K562 (cell line): ENCODE data around the gene DNM1. TPM values are rescaled to one million over a fixed set of nuclear protein-coding genes. Genes with fewer than 3 reads are reported as not detected.

Experiments
- ADNP ChIP-seq: fragments of 200-800 bp; sonication (Bioruptor generic); IDR thresholded peaks from 2 replicates; pipeline ENCODE4 v1.6.1; 2016; ENCODE audit warnings: missing genetic modification characterization, missing compliant biosample characterization
- ATF4 ChIP-seq: fragments of 450-650 bp; formaldehyde crosslinking; IDR thresholded peaks from 2 replicates; pipeline ENCODE4 v1.4.0; 2022; ENCODE audit warnings: mild to moderate bottlenecking, moderate library complexity
- CBX1 ChIP-seq: sonication (generic); IDR thresholded peaks from 2 replicates; pipeline ENCODE4 v1.6.1; 2016; ENCODE audit warnings: antibody characterized with exemption, low read depth, mild to moderate bottlenecking
- CREB5 ChIP-seq: fragments of 250-450 bp; sonication (Bioruptor Pico); IDR thresholded peaks from 2 replicates; pipeline ENCODE4 v1.5.0; 2020; ENCODE audit warnings: mild to moderate bottlenecking
- FUS ChIP-seq: fragments of 200-400 bp; formaldehyde crosslinking; optimal IDR thresholded peaks from 2 replicates; pipeline ENCODE3; 2017; ENCODE audit warnings: low read depth, low read length
- GTF2A2 ChIP-seq: IDR thresholded peaks from 2 replicates; pipeline ENCODE4 v1.6.1; 2016; ENCODE audit warnings: mild to moderate bottlenecking, missing genetic modification characterization, missing compliant biosample characterization
- MAFF ChIP-seq: IDR thresholded peaks from 2 replicates; pipeline ENCODE4 v1.6.1; 2012; ENCODE audit warnings: low read length, improper control_type of control experiment
- NR1H2 ChIP-seq: sonication (generic); formaldehyde crosslinking; IDR thresholded peaks from 2 replicates; pipeline ENCODE4 v1.4.0; 2020; ENCODE audit warnings: mild to moderate bottlenecking, missing genetic modification reagents
- PATZ1 ChIP-seq: fragments of 250-450 bp; sonication (Bioruptor Pico); IDR thresholded peaks from 2 replicates; pipeline ENCODE4 v1.5.0; 2020; ENCODE audit warnings: mild to moderate bottlenecking, borderline replicate concordance
- TCF7L2 ChIP-seq: fragments of 150-350 bp; IDR thresholded peaks from 2 replicates; pipeline ENCODE4 v1.6.1; 2016; ENCODE audit warnings: low read depth, mild to moderate bottlenecking, low read length, moderate library complexity
- TFAP4 ChIP-seq: sonication (generic); formaldehyde crosslinking; IDR thresholded peaks from 2 replicates; pipeline ENCODE4 v1.8.0; 2022; ENCODE audit warnings: missing genetic modification reagents, mild to moderate bottlenecking, moderate library complexity, borderline replicate concordance
- THRA ChIP-seq: fragments of 450-650 bp; IDR thresholded peaks from 2 replicates; pipeline ENCODE4 v1.6.1; 2017; ENCODE audit warnings: mild to moderate bottlenecking, moderate library complexity
- ZBTB26 ChIP-seq: fragments of 450-650 bp; formaldehyde crosslinking; IDR thresholded peaks from 2 replicates; pipeline ENCODE4 v1.4.0; 2022; ENCODE audit warnings: missing genetic modification characterization
- ZNF121 ChIP-seq: sonication (generic); formaldehyde crosslinking; conservative IDR thresholded peaks from 2 replicates; pipeline ENCODE4 v1.8.0; 2022; ENCODE audit warnings: missing genetic modification reagents
- ZNF518B ChIP-seq: fragments of 250-450 bp; sonication (Bioruptor Pico); IDR thresholded peaks from 2 replicates; pipeline ENCODE4 v1.5.0; 2021; ENCODE audit warnings: mild to moderate bottlenecking, moderate library complexity
- ZNF699 ChIP-seq: fragments of 250-450 bp; sonication (Bioruptor Pico); IDR thresholded peaks from 2 replicates; pipeline ENCODE4 v1.8.0; 2021; ENCODE audit warnings: mild to moderate bottlenecking, moderate library complexity; ENCODE audit not compliant: insufficient replicate concordance
- polyA plus RNA-seq, 8 experiments: library from polyadenylated mRNA; depleted of rRNA in 4 of 8; stranded (reverse) in 5 of 8; unstranded in 3 of 8; fragments of >200 nt; fragmentation: Nextera tagmentation in 2 of 8; fragmentation: Illumina TruSeq in 1 of 8; extraction: Ambion mirVana in 2 of 8; extraction: Trizol in 1 of 8; gene quantifications; 2 replicates each; pipeline versions ENCODE4 v1.2.1 to v1.2.3, GENCODE V29; 2011 to 2014; ENCODE audit warnings: inconsistent platforms in 1 of 8, missing spikeins in 1 of 8
- total RNA-seq, 7 experiments: library from RNA; depleted of rRNA in 6 of 7; stranded (reverse); fragments of >200 nt in 6 of 7; fragmentation: Illumina TruSeq in 2 of 7; extraction: Trizol in 2 of 7; gene quantifications; 2 replicates each; pipeline versions ENCODE4 v1.2.1 to v1.2.3, GENCODE V29; 2011 to 2021; ENCODE audit warnings: low replicate concordance in 1 of 7

Gene DNM1
- total and polyA plus RNA-seq, 9 of the 15 experiments (the other 6 are each of a cell fraction or from before 2014, with no cell fraction given), result 0.39 to 23.1 (median 9.1) TPM

GRCh38 chr9:128191406-128192046 lies 11.7 kb upstream of the DNM1 start, which contains the start of gene CIZ1 (continued):
- TF ChIP-seq THRA, result no peak
- TF ChIP-seq TCF7L2, result peak; percentile 76
- no peak for TF ChIP-seq ZNF699 (CRISPR knock-in tag)
- no peak for TF ChIP-seq NR1H2 (CRISPR knock-in tag)
- TF ChIP-seq PATZ1 (CRISPR knock-in tag), result no peak
- TF ChIP-seq ZNF518B, result no peak
- TF ChIP-seq ZBTB26, result peak; percentile 59; the same call in 1 of the 2 replicates
- TF ChIP-seq ATF4 (CRISPR knock-in tag), result no peak
- TF ChIP-seq FUS, result peak; percentile 99
- TF ChIP-seq TFAP4 (CRISPR knock-in tag), result no peak
- no peak for TF ChIP-seq MAFF
- no peak for TF ChIP-seq CBX1
- no peak for TF ChIP-seq ADNP
- peak; percentile 80 for TF ChIP-seq GTF2A2
- TF ChIP-seq ZNF121 (CRISPR knock-in tag), result no peak
- no peak for TF ChIP-seq CREB5 (CRISPR knock-in tag)
